HK-2 (cell line): ENCODE data around the gene BLOC1S4.
A peak's percentile ranks its signal among the peaks of the same experiment; 100 is the strongest.

Experiments
- DNase-seq: peaks from one replicate; pipeline ENCODE4 v3.0.0-alpha.2; 2018; ENCODE audit not compliant: unreplicated experiment

BLOC1S4 gene

GRCh38 chr4:6692379-6692778 is 23.6 kb upstream of the BLOC1S4 start:
- DNase-seq = no peak

DNA sequence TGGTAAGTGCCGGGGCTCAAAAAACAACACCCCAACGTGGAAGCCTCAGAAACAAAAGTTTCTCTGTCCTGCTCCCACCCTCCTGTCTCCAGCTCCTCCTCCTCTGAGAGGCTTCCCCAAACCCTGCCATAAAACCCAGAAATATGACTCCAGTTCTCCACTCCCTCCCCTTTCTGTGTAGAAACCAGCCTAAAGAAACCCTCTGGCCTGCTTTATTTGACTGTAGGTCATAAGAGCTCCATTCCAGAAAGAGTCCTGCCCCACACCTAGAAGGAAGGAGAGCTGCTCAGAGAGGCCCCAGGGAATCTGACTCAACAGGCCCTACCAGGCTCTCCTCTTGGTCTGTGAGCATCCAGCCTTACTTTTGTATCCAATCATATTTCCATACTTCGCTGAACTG is 23.2 kb upstream of the BLOC1S4 start:
- no peak for DNase-seq

GRCh38 chr4:6693231-6694176 is 22.5 kb upstream of the BLOC1S4 start, which contains the start of gene S100P:
S100P (plus strand) TSS chr4:6693878; CDS start chr4:6693933, 55 bp downstream.
- no peak for DNase-seq

GRCh38 chr4:6694177-6694901 is 21.6 kb upstream of the BLOC1S4 start:
- no peak for DNase-seq

DNA sequence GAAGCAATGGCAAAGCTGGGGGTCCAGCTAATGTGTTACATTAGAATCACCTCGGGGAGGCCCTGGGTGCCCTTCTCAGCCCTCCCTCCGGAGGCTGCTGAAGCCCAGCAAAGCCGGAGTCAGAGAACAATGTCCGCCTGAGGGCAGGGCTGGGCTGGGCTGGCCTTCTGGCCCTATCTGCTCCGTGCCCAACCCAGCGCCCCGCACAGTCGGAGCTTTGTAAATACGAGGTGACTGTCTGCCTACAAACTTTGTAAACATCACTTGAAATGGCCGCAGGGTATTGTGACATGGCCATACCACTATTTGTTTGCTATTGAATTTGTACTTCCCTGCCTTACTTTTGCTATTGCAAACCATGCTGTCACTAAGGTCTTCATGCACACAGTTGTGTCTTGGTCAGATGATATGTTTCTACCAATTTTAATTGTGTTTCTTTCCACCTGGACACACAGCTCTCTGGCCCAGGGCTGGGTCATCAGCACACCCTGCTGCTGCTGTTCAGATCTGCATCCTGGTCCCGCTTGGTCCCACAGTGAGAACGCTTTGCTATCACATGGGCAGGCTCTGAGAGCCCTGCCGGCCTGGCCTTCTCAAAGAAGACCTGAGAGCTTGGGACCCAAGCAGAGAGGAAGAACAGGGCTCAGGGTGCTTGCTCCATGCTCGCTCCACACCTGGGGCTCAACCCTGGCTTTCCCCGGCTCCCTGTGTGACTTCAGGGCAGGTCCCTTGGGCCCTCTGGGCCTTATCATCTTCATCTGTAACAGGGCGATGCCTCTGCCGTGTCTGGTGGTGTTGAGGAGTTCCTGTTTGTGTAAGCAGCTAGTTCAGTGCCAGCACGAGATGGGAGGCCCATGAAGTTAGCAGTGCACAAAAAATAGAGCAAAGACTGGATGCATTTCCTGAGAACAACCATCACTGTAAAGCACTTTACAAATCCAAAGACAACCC is 20.0 kb upstream of the BLOC1S4 start:
- no peak for DNase-seq

DNA sequence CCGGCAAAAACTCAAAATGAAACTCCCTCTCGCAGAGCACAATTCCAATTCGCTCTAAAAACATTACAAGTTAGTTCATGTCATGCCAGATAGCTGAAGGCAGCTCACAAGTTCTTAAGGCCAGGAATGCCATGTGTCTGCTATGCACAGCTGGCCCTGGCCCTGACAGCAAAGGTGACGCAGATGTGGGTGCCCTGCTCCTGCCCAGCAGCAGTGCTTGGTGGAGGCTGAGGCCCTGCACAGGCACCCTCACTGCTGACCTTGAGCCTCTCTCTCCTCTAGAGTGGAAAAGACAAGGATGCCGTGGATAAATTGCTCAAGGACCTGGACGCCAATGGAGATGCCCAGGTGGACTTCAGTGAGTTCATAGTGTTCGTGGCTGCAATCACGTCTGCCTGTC is 19.4 kb upstream of the BLOC1S4 start:
- DNase-seq = no peak

GRCh38 chr4:6697131-6697530 is 18.8 kb upstream of the BLOC1S4 start:
- DNase-seq = no peak

GRCh38 chr4:6699388-6699787 is 16.6 kb upstream of the BLOC1S4 start:
- no peak for DNase-seq

DNA sequence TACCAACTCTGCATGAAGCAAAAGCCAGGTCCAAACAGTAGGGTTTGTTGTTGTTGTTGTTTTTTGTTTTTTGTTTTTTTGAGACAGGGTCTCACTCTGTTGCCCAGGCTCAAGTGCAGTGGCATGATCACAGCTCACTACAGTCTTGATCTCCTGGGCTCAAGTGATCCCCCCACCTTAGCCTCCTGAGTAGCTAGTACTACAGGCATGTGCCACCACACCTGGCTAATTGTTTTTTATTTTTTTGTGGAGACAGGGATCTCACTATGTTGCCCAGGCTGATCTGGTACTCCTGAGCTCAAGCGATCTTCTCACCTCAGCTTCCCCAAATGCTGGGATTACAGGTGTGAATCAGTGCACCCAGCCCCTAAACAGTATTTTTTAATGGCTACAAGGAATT is 16.1 kb upstream of the BLOC1S4 start:
- DNase-seq = no peak

GRCh38 chr4:6701371-6701770 is 14.6 kb upstream of the BLOC1S4 start:
- DNase-seq = no peak

DNA sequence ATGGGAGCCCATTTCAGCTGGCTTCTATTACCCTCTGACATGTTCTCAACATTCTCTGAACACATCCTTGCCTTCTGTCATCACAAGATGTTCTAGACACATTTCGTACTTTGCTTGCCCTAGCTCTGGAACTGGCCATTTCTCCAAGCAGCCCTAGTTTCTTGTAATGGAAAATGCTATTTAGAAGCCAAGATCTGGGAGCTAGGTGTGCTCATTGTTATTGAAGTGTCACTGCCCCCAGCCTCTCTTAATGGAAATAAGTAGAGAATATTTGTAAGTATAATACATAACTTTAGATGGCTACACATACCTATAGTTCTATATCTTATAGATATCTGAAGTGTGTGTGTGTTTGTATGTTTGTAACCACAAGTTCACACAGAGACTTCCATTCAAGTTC is 13.2 kb upstream of the BLOC1S4 start:
- no peak for DNase-seq

DNA sequence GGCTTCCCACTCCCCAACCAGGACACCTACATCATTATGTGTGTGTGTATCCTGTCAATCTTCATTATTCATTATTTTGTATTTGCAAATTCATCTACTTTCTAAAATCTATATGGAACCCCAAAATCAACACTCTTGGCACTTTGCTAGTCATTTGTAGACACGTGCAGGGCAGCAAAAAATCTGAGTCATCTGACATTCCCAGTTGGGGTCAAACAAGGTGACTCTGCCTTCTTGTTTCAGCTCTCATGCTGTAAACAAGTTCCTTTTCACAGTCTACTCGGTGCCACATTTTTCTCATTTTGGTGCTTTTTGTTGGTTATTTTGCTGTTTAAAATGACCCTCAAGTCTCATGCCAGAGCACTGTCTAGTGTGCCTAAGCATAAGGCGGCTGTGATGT is 12.2 kb upstream of the BLOC1S4 start:
- no peak for DNase-seq

GRCh38 chr4:6705646-6706045 is 10.3 kb upstream of the BLOC1S4 start:
- DNase-seq = no peak

DNA sequence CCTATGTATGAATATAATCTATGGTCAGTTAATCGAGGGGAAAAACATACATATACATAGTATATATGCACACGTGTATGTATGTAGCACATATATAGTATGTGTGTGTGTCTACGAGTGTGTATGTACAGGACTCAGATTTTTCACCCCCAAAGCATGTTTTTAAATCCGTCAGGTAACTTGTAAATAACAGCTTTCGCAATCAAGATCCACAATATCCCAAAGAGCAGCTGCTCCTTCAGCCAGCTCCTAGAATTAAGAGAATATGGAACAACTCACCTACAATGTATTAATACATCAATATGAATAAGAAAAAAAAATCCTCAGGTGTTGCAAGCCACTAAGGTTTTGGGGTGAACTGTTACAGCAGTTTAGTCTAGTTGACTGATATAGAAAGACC is 9.8 kb upstream of the BLOC1S4 start:
- DNase-seq = no peak

GRCh38 chr4:6709230-6710114 is 6.5 kb upstream of the BLOC1S4 start, which contains the start of gene MRFAP1L1:
MRFAP1L1 (minus strand) TSS chr4:6709865; CDS start chr4:6709629, 236 bp downstream.
- DNase-seq = peak; percentile 96

GRCh38 chr4:6710282-6710681 is 5.7 kb upstream of the BLOC1S4 start:
- DNase-seq = no peak

DNA sequence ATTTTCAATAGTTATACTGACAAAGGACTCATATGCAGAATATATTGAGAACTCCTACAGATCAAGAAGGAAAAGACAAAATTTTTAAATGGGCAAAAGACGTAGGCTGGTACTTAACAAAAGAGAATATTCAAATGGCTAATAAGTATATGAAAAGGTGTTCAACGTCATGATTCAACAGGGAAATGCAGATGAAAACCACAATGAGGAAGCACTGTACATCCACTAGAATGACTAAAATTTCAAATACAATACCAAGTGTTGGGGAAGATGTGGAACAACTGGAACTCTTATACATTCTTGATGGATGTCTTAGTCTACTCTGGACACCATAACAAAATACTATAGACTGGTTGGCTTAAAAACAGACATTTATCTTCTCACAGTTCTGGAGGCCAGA is 5.0 kb upstream of the BLOC1S4 start:
- no peak for DNase-seq

DNA sequence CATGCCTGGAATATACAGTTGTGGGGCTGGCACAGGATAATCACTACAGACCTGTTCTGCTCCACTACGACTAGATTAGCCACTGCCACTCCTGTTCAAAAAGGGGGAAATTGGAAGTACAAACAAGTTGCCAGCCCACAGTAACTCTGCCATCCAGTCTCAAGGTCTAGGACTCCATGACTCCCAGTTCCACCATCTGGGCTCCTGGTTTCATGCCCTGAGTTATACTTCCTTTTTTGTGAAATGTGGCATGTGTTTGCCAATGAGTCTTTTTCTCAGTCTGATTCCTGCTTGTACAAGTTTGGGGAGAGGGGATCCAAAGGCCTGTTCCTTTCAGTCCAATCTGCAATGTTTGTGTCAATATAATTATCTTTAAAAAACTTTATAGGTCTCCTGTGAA is 1.0 kb upstream of the BLOC1S4 start:
- DNase-seq = no peak

- DNase-seq = no peak
These were observed 313 bp upstream of the BLOC1S4 start for GRCh38 chr4:6715704-6716017.

DNA sequence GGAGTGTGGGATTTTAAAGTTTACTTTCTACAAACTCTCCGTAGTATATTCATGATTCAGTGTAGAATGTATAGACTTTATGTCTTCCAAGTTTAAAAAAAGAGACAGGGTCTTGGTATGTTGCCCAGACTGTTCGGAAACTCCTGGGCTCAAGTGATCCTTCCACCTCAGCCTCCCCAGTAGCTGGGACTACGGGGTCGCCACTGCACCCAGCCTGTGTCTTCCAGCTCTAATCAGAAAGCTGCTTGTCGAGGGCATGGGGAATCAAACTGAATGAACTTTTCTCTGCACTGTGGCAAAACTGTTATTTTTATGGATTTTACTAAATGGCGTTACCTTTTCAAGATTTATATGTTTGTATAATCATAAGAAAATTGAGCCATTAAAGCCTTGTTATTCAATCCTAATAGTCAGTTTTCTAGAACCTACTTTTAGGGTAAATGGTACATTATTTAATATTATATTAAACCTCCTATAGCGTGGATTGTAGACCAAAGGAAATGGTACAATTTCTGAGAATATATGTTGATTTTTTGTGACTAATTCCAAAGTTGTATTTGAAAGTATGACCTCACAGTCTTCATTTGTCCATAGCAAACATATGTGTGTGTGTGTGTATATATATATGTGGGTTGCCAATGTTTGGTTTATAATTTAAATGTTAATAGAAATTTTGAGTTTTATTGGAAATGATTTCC is 1.1 kb downstream of the BLOC1S4 start:
- DNase-seq = no peak
